Activated CD8-positive, alpha-beta T cell treated with anti-CD3 and anti-CD28 coated beads for 36 hours (primary cell): ENCODE measurements around the gene PPP2R1A. TPM values are rescaled to one million over a fixed set of nuclear protein-coding genes. Genes with fewer than 3 reads are reported as not detected.

ENCODE experiments used
- ATAC-seq: fragments of 200-7000 bp; cut with Tn5 transposase; one replicate; pipeline ENCODE4 v1.10.0; 2021; ENCODE audit warnings: mild to moderate bottlenecking, moderate library complexity
- CTCF ChIA-PET: fragments of 350-600 bp; sonication (Branson Sonifier 250); formaldehyde crosslinking; loops from one replicate; lab custom pipeline; 2021; ENCODE audit warnings: antibody characterized with exemption; lab: Charles Lee
- POLR2A ChIA-PET: fragments of 350-600 bp; sonication (Branson Sonifier 250); formaldehyde crosslinking; loops from one replicate; lab custom pipeline; 2021; ENCODE audit warnings: antibody characterized with exemption; lab: Charles Lee
- DNase-seq: peaks from one replicate; pipeline ENCODE4 v3.0.0-alpha.2; 2020
- H3K27ac Mint-ChIP-seq: one replicate; pipeline ENCODE4 v1.8.0; 2021; ENCODE audit warnings: mild to moderate bottlenecking, mixed read lengths
- H3K27me3 Mint-ChIP-seq: one replicate; pipeline ENCODE4 v1.8.0; 2021; ENCODE audit warnings: mixed read lengths
- H3K36me3 Mint-ChIP-seq: one replicate; pipeline ENCODE4 v1.8.0; 2021; ENCODE audit warnings: low read depth, mixed read lengths
- H3K4me1 Mint-ChIP-seq: one replicate; pipeline ENCODE4 v1.8.0; 2021; ENCODE audit warnings: low read depth, mixed read lengths
- H3K4me3 Mint-ChIP-seq: one replicate; pipeline ENCODE4 v1.8.0; 2021; ENCODE audit warnings: mild to moderate bottlenecking, moderate library complexity, mixed read lengths
- H3K9me3 Mint-ChIP-seq: one replicate; pipeline ENCODE4 v1.8.0; 2021; ENCODE audit warnings: mixed read lengths
- CTCF ChIP-seq: fragments of 200-600 bp; IDR thresholded peaks from one replicate; pipeline ENCODE4 v1.8.0; 2022; ENCODE audit warnings: antibody characterized with exemption, mild to moderate bottlenecking
- intact Hi-C: fragments of 100-400 bp; cut with micrococcal nuclease; formaldehyde crosslinking; loops from one replicate; pipeline ENCODE4 v1.10.0; 2022
- microRNA-seq: library from miRNA; unstranded; fragments of <30 nt; microRNA quantifications from one replicate; pipeline ENCODE4 v1.2.0, GENCODE V29; 2022; ENCODE audit warnings: borderline microRNAs expressed, borderline replicate concordance
- total RNA-seq, 2 experiments: library from RNA; stranded (reverse); gene quantifications; one replicate each; pipeline ENCODE4 v1.2.3, GENCODE V29; 2021

Gene PPP2R1A
- total RNA-seq, 2 experiments from 2014 or later = 236 to 237 TPM

DNA sequence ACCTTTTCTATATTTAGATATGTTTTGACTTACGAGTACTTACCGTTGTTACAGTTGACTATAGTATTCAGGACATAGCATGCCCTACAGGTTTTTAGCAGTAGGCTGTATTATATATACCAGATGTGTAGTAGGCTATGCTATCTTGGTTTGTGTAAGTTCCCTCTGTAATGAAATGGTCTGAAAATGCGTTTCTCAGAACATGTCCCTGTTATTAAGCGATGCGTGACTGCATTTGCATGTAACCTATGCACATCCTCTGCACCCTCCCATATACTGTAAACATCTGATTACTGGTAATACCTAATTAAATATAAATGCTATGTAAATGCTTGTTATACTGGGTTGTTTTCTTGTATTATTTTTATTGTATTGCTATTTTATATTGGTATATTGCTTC, 86.1 kb downstream of the PPP2R1A start:
- DNase-seq (no peak), ATAC-seq (no peak)
- peaks cover 53% of the 10 kb centered on the region for H3K4me1 Mint-ChIP-seq
- H3K9me3 Mint-ChIP-seq = peaks cover 39% of the 10 kb centered on the region
- CTCF ChIA-PET = interaction anchor here (1.6 kb wide), 1 partner anchor 11 kb away, joined by 3 read pairs; no protein-coding TSS in a partner anchor
- H3K4me3 Mint-ChIP-seq = no peak overlapping the region
- H3K27ac Mint-ChIP-seq = no peak overlapping the region
- intact Hi-C loops = no loop called here
- POLR2A ChIA-PET = no interaction called here
- H3K36me3 Mint-ChIP-seq = peaks cover 81% of the 10 kb centered on the region
- no peaks in the 10 kb centered on the region for H3K27me3 Mint-ChIP-seq
- no peak for TF ChIP-seq CTCF

GRCh38 chr19:52277471-52277870, 87.6 kb downstream of the PPP2R1A start:
- POLR2A ChIA-PET = interaction anchor here (1.5 kb wide), 1 partner anchor 8 kb away, joined by 3 read pairs; the partner anchor contains the start of gene ZNF766

More at GRCh38 chr19:52277471-52277870, 87.6 kb downstream of the PPP2R1A start:
- peaks cover 44% of the 10 kb centered on the region for H3K4me1 Mint-ChIP-seq
- H3K9me3 Mint-ChIP-seq = peaks cover 36% of the 10 kb centered on the region
- TF ChIP-seq CTCF = no peak
- H3K27ac Mint-ChIP-seq = no peak overlapping the region
- intact Hi-C loops = no loop called here
- no peak for ATAC-seq
- no peak overlapping the region for H3K4me3 Mint-ChIP-seq
- no peaks in the 10 kb centered on the region for H3K27me3 Mint-ChIP-seq
- CTCF ChIA-PET = no interaction called here
- peaks cover 81% of the 10 kb centered on the region for H3K36me3 Mint-ChIP-seq
- DNase-seq = no peak

Small RNA genes within 50 kb of the gene (microRNA-seq; reads per million reads assigned to microRNA genes)
- gene MIR6801 = not detected

Other genes with a start within 250 kb of the PPP2R1A start
- gene ZNF350, start 203.2 kb upstream of the PPP2R1A start, total RNA-seq = 1 to 10 TPM; 7.5 to 7.6 TPM
- gene ZNF615, start 181.8 kb upstream of the PPP2R1A start, total RNA-seq = 1 to 10 TPM; 8.3 to 9.0 TPM
- 10 to 100 TPM; 11.9 to 13.3 TPM for gene ZNF614, start 161.7 kb upstream of the PPP2R1A start, total RNA-seq
- gene ZNF432, start 141.2 kb upstream of the PPP2R1A start, total RNA-seq = 10 to 100 TPM; 15.8 to 16.3 TPM
- gene ZNF841, start 94.3 kb upstream of the PPP2R1A start, total RNA-seq = 10 to 100 TPM; 19.2 to 22.7 TPM
- 10 to 100 TPM; 11.2 to 11.7 TPM for gene ZNF616, start 50.1 kb upstream of the PPP2R1A start, total RNA-seq
- gene ZNF836, start 18.4 kb upstream of the PPP2R1A start, total RNA-seq = 10 to 100 TPM; 10.3 to 12.6 TPM
- gene ZNF766, start 79.5 kb downstream of the PPP2R1A start, total RNA-seq = 10 to 100 TPM; 30.7 to 32.9 TPM
- gene ZNF480, start 107.1 kb downstream of the PPP2R1A start, total RNA-seq = 1 to 10 TPM; 2.6 to 3.2 TPM
- 1 to 10 TPM; 1.4 to 3.2 TPM for gene ZNF610, start 146.2 kb downstream of the PPP2R1A start, total RNA-seq
- gene ZNF880, start 179.9 kb downstream of the PPP2R1A start, total RNA-seq = 10 to 100 TPM; 18.1 to 20.4 TPM
- gene ZNF528, start 207.8 kb downstream of the PPP2R1A start, total RNA-seq = 1 to 10 TPM; 6.8 to 8.3 TPM
- not detected for gene ZNF534, start 239.1 kb downstream of the PPP2R1A start, total RNA-seq